CD4-positive, alpha-beta memory T cell (primary cell): ENCODE data around the gene GDPGP1. TPM values are rescaled to one million over a fixed set of nuclear protein-coding genes. Genes with fewer than 3 reads are reported as not detected.

Experiments used
- CTCF ChIA-PET: fragments of 350-600 bp; sonication (Branson Sonifier 250); formaldehyde crosslinking; loops from one replicate; lab custom pipeline; 2021; ENCODE audit warnings: inconsistent platforms; ENCODE audit not compliant: partially characterized antibody; lab: Charles Lee
- POLR2A ChIA-PET: fragments of 350-600 bp; sonication (Branson Sonifier 250); formaldehyde crosslinking; loops from one replicate; lab custom pipeline; 2021; ENCODE audit not compliant: partially characterized antibody; lab: Charles Lee
- DNase-seq, 5 donors: peaks; one replicate each; pipeline versions ENCODE4 v3.0.0 to v3.0.0-alpha.2; 2020 to 2022; ENCODE audit warnings: mixed read lengths in 1 of 5
- H3K27ac ChIP-seq: one replicate; pipeline ENCODE4 v1.7.0; 2013; ENCODE audit warnings: low read depth, low read length
- H3K27me3 ChIP-seq: 2 replicates; pipeline ENCODE4 v1.7.0; 2013; ENCODE audit warnings: mild to moderate bottlenecking, low read length, moderate library complexity; ENCODE audit not compliant: insufficient read depth
- H3K36me3 ChIP-seq: 2 replicates; pipeline ENCODE4 v1.7.0; 2013; ENCODE audit warnings: mild to moderate bottlenecking, low read length, moderate library complexity; ENCODE audit not compliant: insufficient read depth
- H3K4me1 ChIP-seq: 2 replicates; pipeline ENCODE4 v1.7.0; 2013; ENCODE audit warnings: mild to moderate bottlenecking, low read length, moderate library complexity; ENCODE audit not compliant: insufficient read depth
- H3K4me3 ChIP-seq, 2 donors: one replicate each; pipeline ENCODE4 v1.7.0; 2013; ENCODE audit warnings: low read length in 2 of 2, mild to moderate bottlenecking in 1 of 2
- H3K9me3 ChIP-seq, 2 donors: one replicate each; pipeline ENCODE4 v1.7.0; 2013; ENCODE audit warnings: low read length in 2 of 2, control low read depth in 1 of 2; ENCODE audit not compliant: control insufficient read depth in 1 of 2
- H3K27ac Mint-ChIP-seq, 7 donors: one replicate each; pipeline ENCODE4 v1.8.0; 2020 to 2021; ENCODE audit warnings: mixed read lengths in 7 of 7, mild to moderate bottlenecking in 6 of 7, inconsistent platforms in 3 of 7, moderate library complexity in 3 of 7
- H3K27me3 Mint-ChIP-seq, 2 donors: one replicate each; pipeline ENCODE4 v1.8.0; 2020 to 2021; ENCODE audit warnings: mixed read lengths in 2 of 2
- H3K36me3 Mint-ChIP-seq, 2 donors: one replicate each; pipeline ENCODE4 v1.8.0; 2020 to 2021; ENCODE audit warnings: mixed read lengths in 2 of 2, inconsistent platforms in 1 of 2, mild to moderate bottlenecking in 1 of 2
- H3K4me1 Mint-ChIP-seq, 4 donors: one replicate each; pipeline ENCODE4 v1.8.0; 2020 to 2021; ENCODE audit warnings: mixed read lengths in 4 of 4, mild to moderate bottlenecking in 1 of 4
- H3K4me3 Mint-ChIP-seq, 8 donors: one replicate each; pipeline ENCODE4 v1.8.0; 2020 to 2021; ENCODE audit warnings: mixed read lengths in 8 of 8, mild to moderate bottlenecking in 7 of 8, moderate library complexity in 6 of 8, inconsistent platforms in 3 of 8
- H3K9me3 Mint-ChIP-seq, 8 donors: one replicate each; pipeline ENCODE4 v1.8.0; 2020 to 2021; ENCODE audit warnings: mixed read lengths in 8 of 8, mild to moderate bottlenecking in 5 of 8, inconsistent platforms in 3 of 8, moderate library complexity in 1 of 8
- intact Hi-C: fragments of 100-400 bp; cut with micrococcal nuclease; formaldehyde crosslinking; loops from one replicate; pipeline ENCODE4 v1.15.1; 2023
- polyA plus RNA-seq, 2 donors: library from polyadenylated mRNA; unstranded; fragments of 300-500 nt; fragmentation: Illumina TruSeq; gene quantifications; one replicate each; pipeline ENCODE4 v1.2.3, GENCODE V29; 2021
- total RNA-seq, 2 experiments: library from RNA; stranded (reverse); gene quantifications; one replicate each; pipeline ENCODE4 v1.2.3, GENCODE V29; 2021

The GDPGP1 gene
- total and polyA plus RNA-seq, 4 experiments from 2014 or later: 0.58 to 15.0 (median 6.0) TPM

- Histone ChIP-seq H3K4me3 (no peak overlapping the region), H3K4me1 (no peaks in the 10 kb centered on the region), H3K27me3 (no peaks in the 10 kb centered on the region), H3K9me3 (no peaks in the 10 kb centered on the region), H3K36me3 (peaks cover 9% of the 10 kb centered on the region), H3K27ac (no peak overlapping the region)
- Mint-ChIP-seq H3K9me3 (no peaks in the 10 kb centered on the region), H3K4me1 (peaks cover 4 to 5% (median 5%) of the 10 kb centered on the region in 4 donors), H3K27ac (no peak overlapping the region), H3K36me3 (peaks cover 13 to 24% of the 10 kb centered on the region in 2 donors), H3K27me3 (no peaks in the 10 kb centered on the region), H3K4me3 (no peak overlapping the region)
- POLR2A ChIA-PET: interaction anchor here (1.1 kb wide), 1 partner anchor 10 kb away, joined by 4 read pairs; no protein-coding TSS in a partner anchor
- no peak for DNase-seq
- intact Hi-C loops: no loop called here
- CTCF ChIA-PET: no interaction called here
These were observed 7.6 kb downstream of the GDPGP1 start for GRCh38 chr15:90241343-90242192.

DNA sequence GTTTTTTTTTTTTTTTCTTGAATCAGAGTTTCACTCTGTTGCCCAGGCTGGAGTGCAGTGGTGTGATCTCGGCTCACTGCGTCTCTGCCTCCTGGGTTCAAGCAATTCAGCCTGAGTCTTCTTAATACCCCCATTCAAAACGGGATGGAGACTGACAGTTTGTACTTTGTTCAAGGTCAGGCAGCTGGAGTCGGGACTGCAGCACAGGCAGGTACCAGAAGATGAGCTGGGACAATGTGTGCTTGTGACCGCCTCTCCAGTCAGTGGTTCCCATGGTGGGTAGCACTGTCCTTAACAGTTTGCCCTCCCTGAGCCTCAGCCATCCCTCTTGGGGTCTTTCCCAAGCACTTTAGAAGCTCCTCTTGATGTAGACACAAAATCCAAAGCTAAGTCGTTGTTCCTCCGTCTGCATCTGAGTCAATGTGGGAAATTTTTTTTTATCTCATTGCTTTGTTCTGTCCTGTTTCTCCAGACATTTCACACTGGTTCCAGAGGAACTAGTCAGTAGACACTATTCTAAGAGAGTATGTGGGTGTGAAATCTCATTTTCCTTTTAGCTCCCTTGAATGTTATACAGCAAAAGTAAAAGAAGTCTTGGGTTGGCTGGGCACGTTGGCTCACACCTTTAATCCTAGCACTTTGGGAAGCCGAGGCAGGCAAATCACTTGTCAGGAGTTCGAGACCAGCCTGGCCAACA, 10.1 kb downstream of the GDPGP1 start:
- Mint-ChIP-seq H3K27me3 (no peaks in the 10 kb centered on the region), H3K36me3 (peaks cover 4 to 11% of the 10 kb centered on the region in 2 donors), H3K4me3 (no peak overlapping the region), H3K27ac (peak overlapping the region in 1 of 7 donors; percentile 72), H3K9me3 (no peaks in the 10 kb centered on the region), H3K4me1 (peaks cover 6 to 10% (median 8%) of the 10 kb centered on the region in 4 donors)
- no peak overlapping the region for H3K4me3 ChIP-seq
- DNase-seq: no peak
- H3K9me3 ChIP-seq: no peaks in the 10 kb centered on the region
- intact Hi-C loops: no loop called here
- ChIA-PET POLR2A (interaction anchor here (1.0 to 1.6 kb wide), 2 partner anchors 10 to 24 kb away, joined by 3 to 5 read pairs; partner anchors contain the start of genes CIB1 and GDPGP1), CTCF (interaction anchor here (0.6 kb wide), 1 partner anchor 24 kb away, joined by 3 read pairs; no protein-coding TSS in a partner anchor)
- no peak overlapping the region for H3K27ac ChIP-seq
- no peaks in the 10 kb centered on the region for H3K27me3 ChIP-seq
- peaks cover 1% of the 10 kb centered on the region for H3K4me1 ChIP-seq
- H3K36me3 ChIP-seq: no peaks in the 10 kb centered on the region

DNA sequence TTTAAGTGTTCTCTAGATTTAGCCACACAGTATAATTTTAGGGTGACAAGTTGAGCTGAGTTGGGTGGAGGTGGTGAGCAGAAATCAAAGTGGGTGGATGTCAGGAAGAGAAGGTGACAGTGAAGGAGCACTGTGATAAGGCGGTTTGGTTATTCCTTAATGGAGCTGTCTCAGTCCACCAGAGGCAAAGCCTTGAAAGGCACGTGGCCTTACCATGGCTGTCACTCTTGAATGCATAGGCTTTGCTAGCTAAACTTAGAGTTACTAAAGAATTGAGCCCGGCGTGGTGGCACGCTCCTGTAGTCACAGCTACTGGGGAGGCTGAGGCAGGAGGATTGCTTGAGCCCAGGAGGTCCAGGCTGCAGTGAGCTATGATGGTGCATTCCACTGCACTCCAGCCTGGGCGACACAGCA, 14.8 kb downstream of the GDPGP1 start:
- Histone ChIP-seq H3K4me1 (peaks cover 14% of the 10 kb centered on the region), H3K4me3 (peak overlapping the region in 1 of 2 donors; percentile 35), H3K27ac (no peak overlapping the region), H3K9me3 (no peaks in the 10 kb centered on the region), H3K36me3 (no peaks in the 10 kb centered on the region), H3K27me3 (no peaks in the 10 kb centered on the region)
- no peak for DNase-seq
- Mint-ChIP-seq H3K27ac (peak overlapping the region; percentile 23 to 88 (median 34)), H3K4me3 (peak overlapping the region; percentile 47 to 79 (median 72)), H3K4me1 (peaks cover 6 to 18% (median 9%) of the 10 kb centered on the region in 4 donors), H3K36me3 (no peaks in the 10 kb centered on the region), H3K9me3 (no peaks in the 10 kb centered on the region), H3K27me3 (no peaks in the 10 kb centered on the region)
- ChIA-PET CTCF (interaction anchor here (0.7 to 2.3 kb wide), 10 partner anchors 9 to 177 kb away, joined by 3 to 10 read pairs (median 4); partner anchors contain the start of genes CIB1 and GDPGP1), POLR2A (interaction anchor here (1.1 to 4.0 kb wide), 8 partner anchors 13 to 355 kb away, joined by 3 to 17 read pairs (median 6); partner anchors contain the start of genes AP3S2, CIB1, GDPGP1 and NGRN)
- intact Hi-C loops: loop anchor here (1.0 kb wide), 1 partner anchor 14 kb away; the partner anchor contains the start of gene GDPGP1

DNA sequence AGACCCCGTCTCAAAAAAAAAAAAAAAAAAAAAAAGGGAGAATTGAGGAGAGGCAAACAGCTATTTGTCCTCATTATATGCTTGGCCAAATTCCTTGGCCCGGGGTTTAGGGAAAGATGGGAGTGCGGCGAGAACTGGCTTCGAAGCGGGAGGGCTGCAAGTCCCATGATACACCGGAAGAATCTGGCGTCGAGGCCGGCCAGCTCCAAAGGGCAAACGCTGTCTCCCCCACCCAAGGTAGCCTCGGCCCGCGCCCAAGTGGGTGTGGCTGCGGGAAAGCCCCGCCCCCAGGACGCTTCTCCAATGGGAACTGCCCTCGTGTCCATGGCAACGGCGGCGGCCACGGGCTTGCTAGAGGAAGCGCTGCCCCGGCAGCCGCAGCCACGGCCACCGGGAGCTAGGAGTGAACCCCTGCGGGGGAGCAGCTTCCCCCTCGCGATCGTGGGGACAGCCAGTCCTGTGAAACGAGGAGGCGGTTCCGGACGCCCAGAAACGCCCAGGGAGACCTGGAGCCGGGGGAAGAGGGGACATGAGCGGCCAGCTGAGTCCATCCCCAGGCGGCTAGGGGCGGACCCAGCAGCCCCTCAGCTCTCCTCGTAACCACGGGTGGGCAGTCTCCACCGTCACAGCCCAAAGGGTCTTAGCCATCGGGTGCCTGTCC, 15.3 kb downstream of the GDPGP1 start, which contains the start of gene TTLL13:
Gene TTLL13 (plus strand): TSS at position 354 of the 661 bp plus-strand sequence. CDS start 1,075 bp downstream, outside the sequence.
- Mint-ChIP-seq H3K27me3 (no peaks in the 10 kb centered on the region), H3K27ac (peak within 1 kb of the TSS; percentile 28 to 88 (median 50))
- POLR2A ChIA-PET: interaction anchor here (0.9 to 4.0 kb wide), 9 partner anchors 12 to 356 kb away, joined by 3 to 17 read pairs (median 6); partner anchors contain the start of genes AP3S2, CIB1, GDPGP1 and NGRN

DNA sequence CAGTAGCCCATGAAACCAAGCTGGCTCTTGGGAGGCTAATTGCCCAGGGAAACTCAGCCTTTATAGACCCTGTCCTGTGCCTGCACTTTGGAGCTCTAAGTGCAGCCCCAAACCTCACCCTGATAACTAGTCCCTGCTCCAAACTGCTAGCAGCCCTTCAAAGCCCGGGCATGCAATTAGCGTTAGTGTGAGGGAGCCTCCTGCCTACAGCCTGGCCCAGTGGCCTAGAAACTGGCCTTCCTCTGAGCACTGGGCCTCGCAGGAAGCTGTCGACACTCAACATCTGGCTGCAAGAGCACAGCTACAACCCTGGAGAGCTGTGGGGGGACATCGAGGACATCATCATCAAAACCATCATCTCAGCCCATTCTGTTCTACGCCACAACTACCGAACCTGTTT, 23.8 kb downstream of the GDPGP1 start:
- ChIA-PET CTCF (interaction anchor here (1.0 kb wide), 1 partner anchor 9 kb away, joined by 4 read pairs; the partner anchor contains the start of gene TTLL13), POLR2A (interaction anchor here (0.9 kb wide), 1 partner anchor 8 kb away, joined by 3 read pairs; no protein-coding TSS in a partner anchor)
- H3K4me1 ChIP-seq: no peaks in the 10 kb centered on the region
- Mint-ChIP-seq H3K27me3 (no peaks in the 10 kb centered on the region), H3K9me3 (no peaks in the 10 kb centered on the region), H3K36me3 (no peaks in the 10 kb centered on the region), H3K27ac (no peak overlapping the region), H3K4me1 (peaks cover 0 to 4% (median 0%) of the 10 kb centered on the region in 4 donors), H3K4me3 (no peak overlapping the region)
- no peaks in the 10 kb centered on the region for H3K27me3 ChIP-seq
- intact Hi-C loops: no loop called here
- no peak for DNase-seq
- no peak overlapping the region for H3K27ac ChIP-seq
- no peaks in the 10 kb centered on the region for H3K9me3 ChIP-seq
- no peaks in the 10 kb centered on the region for H3K36me3 ChIP-seq
- no peak overlapping the region for H3K4me3 ChIP-seq

More for the DNA sequence above, 15.3 kb downstream of the GDPGP1 start, which contains the start of gene TTLL13:
- Histone ChIP-seq H3K4me3 (peak within 1 kb of the TSS; percentile 3 to 35), H3K36me3 (no peaks in the 10 kb centered on the region), H3K4me1 (peaks cover 14% of the 10 kb centered on the region), H3K27me3 (no peaks in the 10 kb centered on the region), H3K9me3 (no peaks in the 10 kb centered on the region), H3K27ac (no peak within 1 kb of the TSS)
- peaks cover 6 to 18% (median 9%) of the 10 kb centered on the region in 4 donors for H3K4me1 Mint-ChIP-seq
- H3K9me3 Mint-ChIP-seq: no peaks in the 10 kb centered on the region
- peak in 4 of 5 donors; percentile 44 to 69 (median 54) for DNase-seq
- CTCF ChIA-PET: interaction anchor here (0.9 to 2.3 kb wide), 8 partner anchors 8 to 105 kb away, joined by 3 to 10 read pairs (median 4); no protein-coding TSS in a partner anchor
- no peaks in the 10 kb centered on the region for H3K36me3 Mint-ChIP-seq
- intact Hi-C loops: loop anchor here (1.0 kb wide), 1 partner anchor 15 kb away; the partner anchor contains the start of gene GDPGP1
- peak within 1 kb of the TSS; percentile 64 to 79 (median 73) for H3K4me3 Mint-ChIP-seq

DNA sequence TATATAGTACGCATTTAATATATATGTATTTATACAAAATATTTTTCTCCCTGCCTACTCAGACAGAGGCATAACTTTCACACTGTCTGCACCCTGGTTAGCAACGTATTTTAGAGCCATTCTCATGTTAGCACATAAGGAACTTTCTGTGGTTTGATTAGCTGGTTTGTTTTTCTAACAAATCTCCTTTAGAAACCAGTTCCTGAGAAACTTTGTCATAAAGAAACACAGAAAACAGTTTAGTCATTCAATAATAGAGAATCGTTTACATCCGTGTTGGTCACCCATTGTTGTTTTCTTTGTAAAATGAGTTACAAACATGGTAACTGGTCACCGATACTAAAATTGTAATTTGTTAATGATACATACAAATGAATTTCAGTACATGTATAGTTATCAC, 25.5 kb downstream of the GDPGP1 start:
- Histone ChIP-seq H3K4me3 (no peak overlapping the region), H3K27me3 (no peaks in the 10 kb centered on the region), H3K36me3 (no peaks in the 10 kb centered on the region), H3K4me1 (peaks cover 4% of the 10 kb centered on the region), H3K27ac (no peak overlapping the region), H3K9me3 (no peaks in the 10 kb centered on the region)
- peaks cover 0 to 9% (median 4%) of the 10 kb centered on the region in 4 donors for H3K4me1 Mint-ChIP-seq
- no peak overlapping the region for H3K27ac Mint-ChIP-seq
- H3K36me3 Mint-ChIP-seq: no peaks in the 10 kb centered on the region
- ChIA-PET POLR2A (interaction anchor here (0.9 to 1.0 kb wide), 2 partner anchors 24 to 25 kb away, joined by 3 to 4 read pairs; partner anchors contain the start of gene GDPGP1), CTCF (no interaction called here)
- intact Hi-C loops: no loop called here
- no peak for DNase-seq
- H3K27me3 Mint-ChIP-seq: no peaks in the 10 kb centered on the region
- no peak overlapping the region for H3K4me3 Mint-ChIP-seq
- no peaks in the 10 kb centered on the region for H3K9me3 Mint-ChIP-seq
